PC-3 (cell line): ENCODE results near the gene TMEM108.

ENCODE experiments used
- CTCF ChIP-seq: fragments of 300-600 bp; sonication (generic); conservative IDR thresholded peaks from 2 replicates; pipeline ENCODE4 v1.5.1; 2017; ENCODE audit warnings: antibody characterized with exemption, low read depth, mild to moderate bottlenecking, low read length
- EZH2 ChIP-seq: fragments of 300-600 bp; sonication (generic); IDR thresholded peaks from one replicate; pipeline ENCODE4 v1.6.1; 2017; ENCODE audit warnings: antibody characterized with exemption, mild to moderate bottlenecking, low read length; ENCODE audit not compliant: unreplicated experiment
- EZH2phosphoT487 ChIP-seq: fragments of 300-600 bp; sonication (generic); IDR thresholded peaks from 2 replicates; pipeline ENCODE4 v1.6.1; 2018; ENCODE audit warnings: mild to moderate bottlenecking, antibody characterized with exemption, low read length, borderline replicate concordance

GRCh38 chr3:133271539-133271938 lies 233.3 kb downstream of the TMEM108 start:
- no peak for TF ChIP-seq CTCF
- no peak for TF ChIP-seq EZH2phosphoT487
- TF ChIP-seq EZH2 = no peak
